Caki2 (cell line): Measurements from ENCODE around the gene ZFR. TPM values are rescaled to one million over a fixed set of nuclear protein-coding genes. Genes with fewer than 3 reads are reported as not detected.
A peak's percentile ranks its signal among the peaks of the same experiment; 100 is the strongest.
"Not testable (repeated sequence)": the region's sequence is repeated elsewhere in the genome, so short reads cannot be mapped to it uniquely, and the experiment has no call there.

Experiments
- DNase-seq: peaks from one replicate; pipeline ENCODE4 v3.0.0-alpha.2; 2015; ENCODE audit warnings: low read depth
- in situ Hi-C: cut with HindIII; loops from 2 replicates; pipeline ENCODE4 v1.10.0; 2016; ENCODE audit warnings: low sequenced_read_pairs, low pct_unique_long_range_greater_than_20kb, mixed read lengths
- total RNA-seq: library from RNA; depleted of rRNA; stranded (reverse); fragments of >200 nt; shearing (Covaris generic); gene quantifications from 2 replicates; pipeline ENCODE4 v1.2.3, GENCODE V29; 2014; ENCODE audit warnings: low replicate concordance

The ZFR gene
- total RNA-seq, 1 experiment from 2014 or later: 44.6 TPM

- in situ Hi-C loops: no loop called here
- no peak for DNase-seq
Measured at GRCh38 chr5:32426440-32427151, 17.9 kb downstream of the ZFR start.

GRCh38 chr5:32422697-32423096 lies 21.8 kb downstream of the ZFR start:
- in situ Hi-C loops: no loop called here
- no peak for DNase-seq

- no peak for DNase-seq
- in situ Hi-C loops: no loop called here
Measured at GRCh38 chr5:32421075-32421474, 23.5 kb downstream of the ZFR start.

- in situ Hi-C loops: no loop called here
- no peak for DNase-seq
Measured at GRCh38 chr5:32420506-32420905, 24.0 kb downstream of the ZFR start.

- no peak for DNase-seq
- in situ Hi-C loops: no loop called here
Measured at GRCh38 chr5:32419791-32420190, 24.7 kb downstream of the ZFR start.

GRCh38 chr5:32413466-32414263 lies 30.9 kb downstream of the ZFR start:
- no peak for DNase-seq

GRCh38 chr5:32410630-32411029 lies 33.9 kb downstream of the ZFR start:
- no peak for DNase-seq
- in situ Hi-C loops: no loop called here

More at GRCh38 chr5:32413466-32414263, 30.9 kb downstream of the ZFR start:
- in situ Hi-C loops: no loop called here

GRCh38 chr5:32406650-32407049 lies 37.9 kb downstream of the ZFR start:
- in situ Hi-C loops: no loop called here
- no peak for DNase-seq

GRCh38 chr5:32405507-32405906 lies 39.0 kb downstream of the ZFR start:
- in situ Hi-C loops: no loop called here
- DNase-seq: no peak

GRCh38 chr5:32403760-32404159 lies 40.8 kb downstream of the ZFR start:
- no peak for DNase-seq
- in situ Hi-C loops: no loop called here

- in situ Hi-C loops: no loop called here
- no peak for DNase-seq
Measured at GRCh38 chr5:32400401-32400800, 44.1 kb downstream of the ZFR start.

GRCh38 chr5:32398754-32399153 lies 45.8 kb downstream of the ZFR start:
- DNase-seq, in situ Hi-C loops: not testable (repeated sequence)

- DNase-seq: no peak
- in situ Hi-C loops: no loop called here
Measured at GRCh38 chr5:32394981-32395380, 49.6 kb downstream of the ZFR start.

GRCh38 chr5:32392039-32392438 lies 52.5 kb downstream of the ZFR start:
- in situ Hi-C loops: no loop called here

GRCh38 chr5:32390819-32391591 lies 53.5 kb downstream of the ZFR start:
- DNase-seq: peak; percentile 34
- in situ Hi-C loops: no loop called here

More at GRCh38 chr5:32392039-32392438, 52.5 kb downstream of the ZFR start:
- no peak for DNase-seq

- DNase-seq: no peak
- in situ Hi-C loops: no loop called here
Measured at GRCh38 chr5:32388432-32389129, 56.0 kb downstream of the ZFR start.

- DNase-seq: no peak
- in situ Hi-C loops: no loop called here
Measured at GRCh38 chr5:32387841-32388240, 56.7 kb downstream of the ZFR start.

GRCh38 chr5:32387211-32387610 lies 57.3 kb downstream of the ZFR start:
- DNase-seq: no peak

More at GRCh38 chr5:32387211-32387610, 57.3 kb downstream of the ZFR start:
- in situ Hi-C loops: no loop called here
